Measurements from ENCODE around the gene TEX19.

- TF ChIP-seq FOXA1 (IDR thresholded peaks at IDR 0.05) (no peak), FOXM1 (IDR thresholded peaks at IDR 0.05; ENCODE audit: borderline replicate concordance) (no peak), SUZ12 (IDR thresholded peaks at IDR 0.05) (no peak), TARDBP (IDR thresholded peaks at IDR 0.05) (no peak)
Measured at GRCh38 chr17:82373731-82374625, 14.9 kb downstream of the TEX19 start.

Data from HEK293T (cell line).